Measurements from ENCODE around the gene SPAG7. TPM values are rescaled to one million over a fixed set of nuclear protein-coding genes. Genes with fewer than 3 reads are reported as not detected.

Gene SPAG7
- total and polyA plus RNA-seq, 2 of the 8 experiments (the other 6 are each of a cell fraction or from before 2014, with no cell fraction given): 74.2 to 81.9 TPM

- TF ChIP-seq SAP30 (IDR thresholded peaks at IDR 0.05; ENCODE audit: insufficient read depth, insufficient replicate concordance, low read length): peak; percentile 49
These were observed 949 bp upstream of the SPAG7 start (continued) for GRCh38 chr17:4968486-4969046.
